SK-N-SH treated with all-trans-retinoic acid at 6 μM for 48 hours (cell line): ENCODE data around the gene ENO4.

Experiments
- ATAC-seq: fragments of 200-7000 bp; cut with Tn5 transposase; 3 replicates; pipeline ENCODE4 v1.9.1; 2020; ENCODE audit warnings: mild to moderate bottlenecking, moderate library complexity
- ARNTL ChIP-seq: fragments of 450-650 bp; formaldehyde crosslinking; IDR thresholded peaks from 2 replicates; pipeline ENCODE4 v1.5.0; 2020; ENCODE audit warnings: low read depth, mild to moderate bottlenecking, moderate library complexity, borderline replicate concordance
- BACH2 ChIP-seq: fragments of 250-450 bp; sonication (Bioruptor Pico); IDR thresholded peaks from 2 replicates; pipeline ENCODE4 v1.9.0; 2021; ENCODE audit warnings: mild to moderate bottlenecking, borderline replicate concordance
- CREB5 ChIP-seq: fragments of 250-450 bp; sonication (Bioruptor Pico); IDR thresholded peaks from 2 replicates; pipeline ENCODE4 v1.5.1; 2020; ENCODE audit warnings: low read depth, mild to moderate bottlenecking, moderate library complexity
- ESRRG ChIP-seq: fragments of 250-450 bp; sonication (Bioruptor Pico); IDR thresholded peaks from 2 replicates; pipeline ENCODE4 v1.6.1; 2021; ENCODE audit warnings: mild to moderate bottlenecking
- GLIS3 ChIP-seq: fragments of 250-450 bp; sonication (Bioruptor Pico); IDR thresholded peaks from 2 replicates; pipeline ENCODE4 v1.5.0; 2020; ENCODE audit warnings: mild to moderate bottlenecking, moderate library complexity
- OSR1 ChIP-seq: fragments of 250-450 bp; sonication (Bioruptor Pico); IDR thresholded peaks from 2 replicates; pipeline ENCODE4 v1.8.0; 2022; ENCODE audit warnings: moderate library complexity, mild to moderate bottlenecking, inconsistent platforms
- PPARA ChIP-seq: fragments of 250-450 bp; sonication (Bioruptor Pico); IDR thresholded peaks from 2 replicates; pipeline ENCODE4 v1.5.0; 2020; ENCODE audit warnings: mild to moderate bottlenecking, borderline replicate concordance
- RARB ChIP-seq: fragments of 250-450 bp; sonication (Bioruptor Pico); IDR thresholded peaks from 2 replicates; pipeline ENCODE4 v1.8.0; 2021; ENCODE audit warnings: mild to moderate bottlenecking, moderate library complexity
- SNAI2 ChIP-seq: fragments of 250-450 bp; sonication (Bioruptor Pico); IDR thresholded peaks from 2 replicates; pipeline ENCODE4 v1.5.0; 2020; ENCODE audit warnings: mild to moderate bottlenecking, moderate library complexity
- TCF4 ChIP-seq: fragments of 250-450 bp; sonication (Bioruptor Pico); IDR thresholded peaks from 2 replicates; pipeline ENCODE4 v1.8.0; 2021; ENCODE audit warnings: mild to moderate bottlenecking, moderate library complexity, borderline replicate concordance
- TOX ChIP-seq: fragments of 250-450 bp; sonication (Bioruptor Pico); IDR thresholded peaks from 2 replicates; pipeline ENCODE4 v1.8.0; 2021; ENCODE audit warnings: mild to moderate bottlenecking, moderate library complexity, borderline replicate concordance
- TSHZ2 ChIP-seq: fragments of 250-450 bp; sonication (Bioruptor Pico); IDR thresholded peaks from 2 replicates; pipeline ENCODE4 v1.5.0; 2020; ENCODE audit warnings: mild to moderate bottlenecking, moderate library complexity
- ZC3H10 ChIP-seq: fragments of 250-450 bp; sonication (Bioruptor Pico); IDR thresholded peaks from 2 replicates; pipeline ENCODE4 v1.5.1; 2021; ENCODE audit warnings: mild to moderate bottlenecking, moderate library complexity
- ZFP3 ChIP-seq: fragments of 250-450 bp; sonication (Bioruptor Pico); IDR thresholded peaks from 2 replicates; pipeline ENCODE4 v1.5.0; 2020; ENCODE audit warnings: mild to moderate bottlenecking, moderate library complexity
- ZFP30 ChIP-seq: fragments of 450-650 bp; formaldehyde crosslinking; IDR thresholded peaks from 2 replicates; pipeline ENCODE4 v1.5.0; 2022; ENCODE audit warnings: mild to moderate bottlenecking, moderate library complexity
- ZNF565 ChIP-seq: fragments of 450-650 bp; formaldehyde crosslinking; conservative IDR thresholded peaks from 2 replicates; pipeline ENCODE4 v1.5.0; 2020; ENCODE audit warnings: low read depth, mild to moderate bottlenecking, moderate library complexity
- ZNF70 ChIP-seq: fragments of 450-650 bp; formaldehyde crosslinking; IDR thresholded peaks from 2 replicates; pipeline ENCODE4 v1.5.0; 2020; ENCODE audit warnings: mild to moderate bottlenecking, moderate library complexity
- ZNF8 ChIP-seq: fragments of 450-650 bp; formaldehyde crosslinking; IDR thresholded peaks from 2 replicates; pipeline ENCODE4 v1.5.0; 2020; ENCODE audit warnings: mild to moderate bottlenecking, moderate library complexity
- TF ChIP-seq, protein P1 (sequence below): fragments of 250-450 bp; sonication (Bioruptor Pico); IDR thresholded peaks from 2 replicates; pipeline ENCODE4 v1.8.0; 2021; ENCODE audit warnings: low read depth, mild to moderate bottlenecking, moderate library complexity, borderline replicate concordance
- TF ChIP-seq, protein P2 (sequence below): fragments of 250-450 bp; sonication (Bioruptor Pico); IDR thresholded peaks from 2 replicates; pipeline ENCODE4 v1.5.1; 2021; ENCODE audit warnings: mild to moderate bottlenecking, moderate library complexity

ENO4 gene

GRCh38 chr10:116868722-116869121 is 19.4 kb downstream of the ENO4 start:
- ATAC-seq, result no peak
- no peak for TF ChIP-seq RARB
- TF ChIP-seq PPARA (CRISPR knock-in tag), result no peak
- TF ChIP-seq ZNF70, result no peak
- no peak for TF ChIP-seq GLIS3 (CRISPR knock-in tag)

- TF ChIP-seq TSHZ2 (CRISPR knock-in tag) (no peak), ARNTL (CRISPR knock-in tag) (no peak), ZC3H10 (CRISPR knock-in tag) (no peak), BACH2 (CRISPR knock-in tag) (no peak), SNAI2 (CRISPR knock-in tag) (no peak), GLIS3 (CRISPR knock-in tag) (no peak), TCF4 (no peak), ZNF70 (no peak), ZNF8 (CRISPR knock-in tag) (no peak), ZNF565 (CRISPR knock-in tag) (no peak)
- TF ChIP-seq, protein P1, sequence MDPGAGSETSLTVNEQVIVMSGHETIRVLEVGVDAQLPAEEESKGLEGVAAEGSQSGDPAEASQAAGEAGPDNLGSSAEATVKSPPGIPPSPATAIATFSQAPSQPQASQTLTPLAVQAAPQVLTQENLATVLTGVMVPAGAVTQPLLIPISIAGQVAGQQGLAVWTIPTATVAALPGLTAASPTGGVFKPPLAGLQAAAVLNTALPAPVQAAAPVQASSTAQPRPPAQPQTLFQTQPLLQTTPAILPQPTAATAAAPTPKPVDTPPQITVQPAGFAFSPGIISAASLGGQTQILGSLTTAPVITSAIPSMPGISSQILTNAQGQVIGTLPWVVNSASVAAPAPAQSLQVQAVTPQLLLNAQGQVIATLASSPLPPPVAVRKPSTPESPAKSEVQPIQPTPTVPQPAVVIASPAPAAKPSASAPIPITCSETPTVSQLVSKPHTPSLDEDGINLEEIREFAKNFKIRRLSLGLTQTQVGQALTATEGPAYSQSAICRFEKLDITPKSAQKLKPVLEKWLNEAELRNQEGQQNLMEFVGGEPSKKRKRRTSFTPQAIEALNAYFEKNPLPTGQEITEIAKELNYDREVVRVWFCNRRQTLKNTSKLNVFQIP (CRISPR knock-in tag), result no peak
- TF ChIP-seq, protein P2, sequence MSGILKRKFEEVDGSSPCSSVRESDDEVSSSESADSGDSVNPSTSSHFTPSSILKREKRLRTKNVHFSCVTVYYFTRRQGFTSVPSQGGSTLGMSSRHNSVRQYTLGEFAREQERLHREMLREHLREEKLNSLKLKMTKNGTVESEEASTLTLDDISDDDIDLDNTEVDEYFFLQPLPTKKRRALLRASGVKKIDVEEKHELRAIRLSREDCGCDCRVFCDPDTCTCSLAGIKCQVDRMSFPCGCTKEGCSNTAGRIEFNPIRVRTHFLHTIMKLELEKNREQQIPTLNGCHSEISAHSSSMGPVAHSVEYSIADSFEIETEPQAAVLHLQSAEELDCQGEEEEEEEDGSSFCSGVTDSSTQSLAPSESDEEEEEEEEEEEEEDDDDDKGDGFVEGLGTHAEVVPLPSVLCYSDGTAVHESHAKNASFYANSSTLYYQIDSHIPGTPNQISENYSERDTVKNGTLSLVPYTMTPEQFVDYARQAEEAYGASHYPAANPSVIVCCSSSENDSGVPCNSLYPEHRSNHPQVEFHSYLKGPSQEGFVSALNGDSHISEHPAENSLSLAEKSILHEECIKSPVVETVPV (CRISPR knock-in tag), result no peak
- TF ChIP-seq, all 23 proteins: peak for 0
- no peak for ATAC-seq
Measured at GRCh38 chr10:116870949-116871348, 21.6 kb downstream of the ENO4 start.

- no peak for ATAC-seq
- no peak for TF ChIP-seq SNAI2 (CRISPR knock-in tag)
- TF ChIP-seq GLIS3 (CRISPR knock-in tag), result no peak
- no peak for TF ChIP-seq ESRRG (CRISPR knock-in tag)
- TF ChIP-seq ZC3H10 (CRISPR knock-in tag), result no peak
- no peak for TF ChIP-seq ZFP30 (CRISPR knock-in tag)
- TF ChIP-seq TOX (CRISPR knock-in tag), result no peak
- TF ChIP-seq ZNF70, result no peak
- TF ChIP-seq, protein P1 (CRISPR knock-in tag), result no peak
- no peak for TF ChIP-seq ZNF8 (CRISPR knock-in tag)
- no peak for TF ChIP-seq OSR1 (CRISPR knock-in tag)
- no peak for TF ChIP-seq TCF4
- TF ChIP-seq ZFP3 (CRISPR knock-in tag), result no peak
- TF ChIP-seq, protein P2 (CRISPR knock-in tag), result no peak
Measured at GRCh38 chr10:116873134-116873533, 23.8 kb downstream of the ENO4 start.

DNA sequence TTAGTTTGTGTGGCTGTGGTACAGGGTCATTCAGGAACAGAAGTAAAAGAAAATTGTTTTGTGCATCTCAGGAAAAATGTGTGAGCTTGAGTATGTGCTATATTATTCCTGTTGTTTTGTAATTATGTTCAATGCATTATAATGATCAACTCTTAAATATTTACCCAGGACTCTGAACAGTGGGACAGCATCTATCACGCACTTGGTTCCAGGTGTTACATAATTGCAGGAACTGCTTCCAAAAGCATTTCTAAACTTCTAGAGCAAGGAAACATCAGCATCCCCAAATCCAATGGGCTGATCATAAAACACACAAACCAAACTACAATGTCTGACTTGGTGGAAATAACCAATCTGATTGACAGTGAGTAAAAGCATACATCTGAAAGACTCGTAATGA is 26.6 kb downstream of the ENO4 start:
- ATAC-seq, result no peak
- no peak for TF ChIP-seq PPARA (CRISPR knock-in tag)
- no peak for TF ChIP-seq ARNTL (CRISPR knock-in tag)
- TF ChIP-seq BACH2 (CRISPR knock-in tag), result no peak
- TF ChIP-seq ZNF8 (CRISPR knock-in tag), result no peak
- TF ChIP-seq, protein P2 (CRISPR knock-in tag), result no peak
- no peak for TF ChIP-seq CREB5 (CRISPR knock-in tag)
- no peak for TF ChIP-seq GLIS3 (CRISPR knock-in tag)
- TF ChIP-seq ESRRG (CRISPR knock-in tag), result no peak
- TF ChIP-seq SNAI2 (CRISPR knock-in tag), result no peak
- no peak for TF ChIP-seq TSHZ2 (CRISPR knock-in tag)
